CD4-positive, alpha-beta memory T cell (primary cell): ENCODE measurements around the gene TESK1. TPM values are rescaled to one million over a fixed set of nuclear protein-coding genes. Genes with fewer than 3 reads are reported as not detected.
"Not testable (repeated sequence)": the region's sequence is repeated elsewhere in the genome, so short reads cannot be mapped to it uniquely, and the experiment has no call there.

ENCODE experiments used
- CTCF ChIA-PET: fragments of 350-600 bp; sonication (Branson Sonifier 250); formaldehyde crosslinking; loops from one replicate; lab custom pipeline; 2021; ENCODE audit warnings: inconsistent platforms; ENCODE audit not compliant: partially characterized antibody; lab: Charles Lee
- POLR2A ChIA-PET: fragments of 350-600 bp; sonication (Branson Sonifier 250); formaldehyde crosslinking; loops from one replicate; lab custom pipeline; 2021; ENCODE audit not compliant: partially characterized antibody; lab: Charles Lee
- DNase-seq, 5 donors: peaks; one replicate each; pipeline versions ENCODE4 v3.0.0 to v3.0.0-alpha.2; 2020 to 2022; ENCODE audit warnings: mixed read lengths in 1 of 5
- H3K27ac ChIP-seq: one replicate; pipeline ENCODE4 v1.7.0; 2013; ENCODE audit warnings: low read depth, low read length
- H3K27me3 ChIP-seq: 2 replicates; pipeline ENCODE4 v1.7.0; 2013; ENCODE audit warnings: mild to moderate bottlenecking, low read length, moderate library complexity; ENCODE audit not compliant: insufficient read depth
- H3K36me3 ChIP-seq: 2 replicates; pipeline ENCODE4 v1.7.0; 2013; ENCODE audit warnings: mild to moderate bottlenecking, low read length, moderate library complexity; ENCODE audit not compliant: insufficient read depth
- H3K4me1 ChIP-seq: 2 replicates; pipeline ENCODE4 v1.7.0; 2013; ENCODE audit warnings: mild to moderate bottlenecking, low read length, moderate library complexity; ENCODE audit not compliant: insufficient read depth
- H3K4me3 ChIP-seq, 2 donors: one replicate each; pipeline ENCODE4 v1.7.0; 2013; ENCODE audit warnings: low read length in 2 of 2, mild to moderate bottlenecking in 1 of 2
- H3K9me3 ChIP-seq, 2 donors: one replicate each; pipeline ENCODE4 v1.7.0; 2013; ENCODE audit warnings: low read length in 2 of 2, control low read depth in 1 of 2; ENCODE audit not compliant: control insufficient read depth in 1 of 2
- H3K27ac Mint-ChIP-seq, 7 donors: one replicate each; pipeline ENCODE4 v1.8.0; 2020 to 2021; ENCODE audit warnings: mixed read lengths in 7 of 7, mild to moderate bottlenecking in 6 of 7, inconsistent platforms in 3 of 7, moderate library complexity in 3 of 7
- H3K27me3 Mint-ChIP-seq, 2 donors: one replicate each; pipeline ENCODE4 v1.8.0; 2020 to 2021; ENCODE audit warnings: mixed read lengths in 2 of 2
- H3K36me3 Mint-ChIP-seq, 2 donors: one replicate each; pipeline ENCODE4 v1.8.0; 2020 to 2021; ENCODE audit warnings: mixed read lengths in 2 of 2, inconsistent platforms in 1 of 2, mild to moderate bottlenecking in 1 of 2
- H3K4me1 Mint-ChIP-seq, 4 donors: one replicate each; pipeline ENCODE4 v1.8.0; 2020 to 2021; ENCODE audit warnings: mixed read lengths in 4 of 4, mild to moderate bottlenecking in 1 of 4
- H3K4me3 Mint-ChIP-seq, 8 donors: one replicate each; pipeline ENCODE4 v1.8.0; 2020 to 2021; ENCODE audit warnings: mixed read lengths in 8 of 8, mild to moderate bottlenecking in 7 of 8, moderate library complexity in 6 of 8, inconsistent platforms in 3 of 8
- H3K9me3 Mint-ChIP-seq, 8 donors: one replicate each; pipeline ENCODE4 v1.8.0; 2020 to 2021; ENCODE audit warnings: mixed read lengths in 8 of 8, mild to moderate bottlenecking in 5 of 8, inconsistent platforms in 3 of 8, moderate library complexity in 1 of 8
- intact Hi-C: fragments of 100-400 bp; cut with micrococcal nuclease; formaldehyde crosslinking; loops from one replicate; pipeline ENCODE4 v1.15.1; 2023
- polyA plus RNA-seq, 2 donors: library from polyadenylated mRNA; unstranded; fragments of 300-500 nt; fragmentation: Illumina TruSeq; gene quantifications; one replicate each; pipeline ENCODE4 v1.2.3, GENCODE V29; 2021
- total RNA-seq, 2 experiments: library from RNA; stranded (reverse); gene quantifications; one replicate each; pipeline ENCODE4 v1.2.3, GENCODE V29; 2021

TESK1 gene
- total and polyA plus RNA-seq, 4 experiments from 2014 or later = 3.3 to 53.5 (median 33.0) TPM

DNA sequence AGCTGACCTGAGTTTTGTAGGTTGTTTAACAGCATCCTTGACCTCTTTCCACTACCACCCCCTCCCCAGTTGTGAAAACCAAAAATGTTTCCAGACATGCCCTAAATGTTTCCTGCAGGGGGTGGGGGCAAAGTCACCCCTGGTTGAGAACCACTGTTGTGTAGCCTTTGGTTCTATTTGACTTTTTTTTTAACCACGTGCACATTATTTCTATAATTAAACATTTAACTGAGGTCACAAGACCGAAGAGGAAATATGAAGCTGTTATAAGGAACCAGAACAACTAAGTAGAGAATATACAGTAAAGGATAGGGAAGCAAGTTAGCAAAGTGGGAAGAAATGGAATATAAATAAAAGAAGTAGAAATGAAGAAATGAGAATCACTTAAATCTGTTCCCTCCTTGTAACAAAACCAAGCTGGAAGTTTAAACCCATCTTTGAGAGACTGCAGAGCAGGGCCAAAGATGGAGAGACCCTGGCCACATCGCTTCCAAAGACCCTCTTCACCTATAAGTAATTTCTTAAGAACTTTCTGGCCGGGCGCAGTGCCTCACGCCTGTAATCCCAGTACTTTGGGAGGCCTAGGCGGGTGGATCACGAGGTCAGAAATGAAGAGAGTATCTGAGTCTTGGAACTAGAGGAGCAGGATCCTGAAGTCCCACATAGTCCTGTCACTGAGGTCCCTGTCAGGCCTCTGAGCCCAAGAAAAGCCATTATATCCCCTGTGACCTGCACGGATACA lies 31.2 kb downstream of the TESK1 start:
- peak overlapping the region in 6 of 7 donors; percentile 6 to 71 (median 38) for H3K27ac Mint-ChIP-seq

GRCh38 chr9:35636877-35637246 lies 31.8 kb downstream of the TESK1 start:
- H3K36me3 Mint-ChIP-seq = peaks cover 5 to 15% of the 10 kb centered on the region in 2 donors
- H3K4me3 ChIP-seq, H3K27me3 Mint-ChIP-seq, intact Hi-C loops, H3K27ac ChIP-seq, H3K36me3 ChIP-seq, H3K9me3 Mint-ChIP-seq, H3K9me3 ChIP-seq, H3K27me3 ChIP-seq, DNase-seq: not testable (repeated sequence)
- H3K4me1 ChIP-seq = peaks cover 32% of the 10 kb centered on the region
- peak overlapping the region in 5 of 7 donors; percentile 11 to 93 (median 71) for H3K27ac Mint-ChIP-seq
- H3K4me1 Mint-ChIP-seq = peaks cover 22 to 61% (median 43%) of the 10 kb centered on the region in 4 donors
- POLR2A ChIA-PET = interaction anchor here (1.9 kb wide), 1 partner anchor 10 kb away, joined by 11 read pairs; no protein-coding TSS in a partner anchor
- CTCF ChIA-PET = interaction anchor here (1.0 to 1.9 kb wide), 2 partner anchors 9 to 26 kb away, joined by 3 to 7 read pairs; no protein-coding TSS in a partner anchor
- H3K4me3 Mint-ChIP-seq = peak overlapping the region in 2 of 8 donors; percentile 7 to 43

More for the DNA sequence above, 31.2 kb downstream of the TESK1 start:
- Histone ChIP-seq H3K36me3 (no peaks in the 10 kb centered on the region), H3K4me3 (no peak overlapping the region), H3K27ac (no peak overlapping the region), H3K9me3 (no peaks in the 10 kb centered on the region), H3K27me3 (no peaks in the 10 kb centered on the region), H3K4me1 (peaks cover 32% of the 10 kb centered on the region)
- Mint-ChIP-seq H3K4me1 (peaks cover 22 to 56% (median 41%) of the 10 kb centered on the region in 4 donors), H3K4me3 (peak overlapping the region in 3 of 8 donors; percentile 22 to 60 (median 43)), H3K27me3 (no peaks in the 10 kb centered on the region), H3K9me3 (no peaks in the 10 kb centered on the region), H3K36me3 (peaks cover 5 to 11% of the 10 kb centered on the region in 2 donors)
- POLR2A ChIA-PET = interaction anchor here (1.9 kb wide), 1 partner anchor 10 kb away, joined by 11 read pairs; no protein-coding TSS in a partner anchor
- intact Hi-C loops = no loop called here
- DNase-seq = peak in 1 of 5 donors; percentile 33
- CTCF ChIA-PET = interaction anchor here (1.0 to 1.9 kb wide), 2 partner anchors 10 to 25 kb away, joined by 3 to 7 read pairs; no protein-coding TSS in a partner anchor

- H3K27me3 Mint-ChIP-seq, intact Hi-C loops, H3K36me3 ChIP-seq, H3K27me3 ChIP-seq, H3K4me3 ChIP-seq, H3K4me3 Mint-ChIP-seq, H3K9me3 ChIP-seq, H3K9me3 Mint-ChIP-seq, POLR2A ChIA-PET: not testable (repeated sequence)
- CTCF ChIA-PET = interaction anchor here (1.3 to 3.5 kb wide), 2 partner anchors 9 to 21 kb away, joined by 7 to 11 read pairs; partner anchors contain the start of genes CCDC107 and RMRP
- Histone ChIP-seq H3K27ac (peak overlapping the region; percentile 4), H3K4me1 (peaks cover 32% of the 10 kb centered on the region)
- peak in 1 of 5 donors; percentile 21 for DNase-seq
- peaks cover 5 to 15% of the 10 kb centered on the region in 2 donors for H3K36me3 Mint-ChIP-seq
- peak overlapping the region in 6 of 7 donors; percentile 44 to 93 (median 82) for H3K27ac Mint-ChIP-seq
- H3K4me1 Mint-ChIP-seq = peaks cover 22 to 62% (median 43%) of the 10 kb centered on the region in 4 donors
Measured at GRCh38 chr9:35637427-35637955, 32.4 kb downstream of the TESK1 start.

- ChIA-PET CTCF (interaction anchor here (0.7 to 3.5 kb wide), 5 partner anchors 8 to 58 kb away, joined by 3 to 11 read pairs (median 5); partner anchors contain the start of genes CCDC107 and RMRP), POLR2A (interaction anchor here (0.7 to 2.5 kb wide), 3 partner anchors 12 to 94 kb away, joined by 3 to 6 read pairs (median 5); partner anchors contain the start of genes CREB3, SIT1 and TLN1)
- H3K9me3 Mint-ChIP-seq, H3K27me3 ChIP-seq, H3K36me3 ChIP-seq, H3K27ac ChIP-seq, intact Hi-C loops, H3K4me3 ChIP-seq, H3K9me3 ChIP-seq, H3K27me3 Mint-ChIP-seq: not testable (repeated sequence)
- Mint-ChIP-seq H3K27ac (peak overlapping the region in 6 of 7 donors; percentile 48 to 85 (median 64)), H3K4me3 (peak overlapping the region in 6 of 8 donors; percentile 46 to 76 (median 53)), H3K36me3 (peaks cover 5 to 15% of the 10 kb centered on the region in 2 donors), H3K4me1 (peaks cover 22 to 74% (median 47%) of the 10 kb centered on the region in 4 donors)
- peak; percentile 41 to 49 (median 46) for DNase-seq
- peaks cover 32% of the 10 kb centered on the region for H3K4me1 ChIP-seq
Measured at GRCh38 chr9:35638751-35639150, 33.7 kb downstream of the TESK1 start.

DNA sequence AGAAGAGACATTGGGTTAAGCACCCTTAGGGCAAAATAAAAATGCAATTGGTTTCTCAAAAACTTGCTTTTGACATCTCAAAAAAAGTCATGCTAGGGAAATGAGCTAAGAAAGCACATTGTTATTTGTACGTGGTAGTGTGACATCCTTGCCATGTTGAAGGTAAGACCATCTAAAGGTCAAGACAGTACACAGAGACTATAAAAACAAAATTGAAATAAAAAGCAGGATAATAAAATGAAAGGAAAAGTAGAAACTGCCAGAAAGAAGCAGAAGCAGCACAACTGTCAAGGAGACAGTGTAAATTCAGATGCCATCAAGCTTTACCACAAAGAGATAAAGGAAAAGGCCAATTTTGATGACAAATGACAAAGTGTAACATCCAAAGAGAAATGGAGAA lies 34.2 kb downstream of the TESK1 start:
- peaks cover 22 to 75% (median 47%) of the 10 kb centered on the region in 4 donors for H3K4me1 Mint-ChIP-seq
- ChIA-PET CTCF (interaction anchor here (0.7 to 3.5 kb wide), 4 partner anchors 19 to 58 kb away, joined by 3 to 11 read pairs (median 4); partner anchors contain the start of genes CCDC107 and RMRP), POLR2A (interaction anchor here (0.7 to 2.5 kb wide), 3 partner anchors 11 to 93 kb away, joined by 3 to 6 read pairs (median 5); partner anchors contain the start of genes CREB3, SIT1 and TLN1)
- H3K36me3 ChIP-seq, H3K27ac ChIP-seq, H3K27me3 ChIP-seq, intact Hi-C loops, H3K27me3 Mint-ChIP-seq, H3K4me3 ChIP-seq, H3K9me3 Mint-ChIP-seq, H3K9me3 ChIP-seq: not testable (repeated sequence)
- peak in 1 of 5 donors; percentile 24 for DNase-seq
- peaks cover 32% of the 10 kb centered on the region for H3K4me1 ChIP-seq
- H3K4me3 Mint-ChIP-seq = peak overlapping the region in 5 of 8 donors; percentile 28 to 72 (median 35)
- H3K36me3 Mint-ChIP-seq = peaks cover 5 to 15% of the 10 kb centered on the region in 2 donors
- H3K27ac Mint-ChIP-seq = peak overlapping the region in 6 of 7 donors; percentile 15 to 85 (median 72)

DNA sequence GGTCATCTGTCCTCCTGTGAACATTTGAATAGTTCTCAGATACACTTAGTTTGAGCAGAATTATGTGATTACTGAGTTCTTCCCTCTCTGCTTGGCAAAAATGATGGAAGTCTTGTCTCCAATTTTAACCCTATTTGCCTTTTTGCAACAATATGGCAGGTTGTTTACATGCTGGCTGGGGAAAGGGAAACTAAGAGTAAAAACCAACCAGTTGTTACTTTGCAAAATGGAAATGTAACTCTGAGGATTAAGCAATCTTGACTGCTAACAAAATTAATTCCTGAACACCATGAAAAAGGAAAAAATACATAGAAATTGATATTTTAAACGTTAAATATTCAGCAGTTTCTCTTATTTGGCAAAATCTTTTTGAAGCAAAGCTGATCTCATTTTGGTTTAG lies 34.6 kb downstream of the TESK1 start:
- Mint-ChIP-seq H3K9me3 (no peaks in the 10 kb centered on the region), H3K27me3 (no peaks in the 10 kb centered on the region), H3K36me3 (peaks cover 7 to 15% of the 10 kb centered on the region in 2 donors), H3K27ac (peak overlapping the region in 5 of 7 donors; percentile 53 to 85 (median 75)), H3K4me3 (peak overlapping the region in 4 of 8 donors; percentile 6 to 72 (median 30)), H3K4me1 (peaks cover 25 to 77% (median 48%) of the 10 kb centered on the region in 4 donors)
- CTCF ChIA-PET = interaction anchor here (1.0 to 3.5 kb wide), 6 partner anchors 19 to 56 kb away, joined by 3 to 11 read pairs (median 4); partner anchors contain the start of genes ARHGEF39, CCDC107 and RMRP
- Histone ChIP-seq H3K9me3 (no peaks in the 10 kb centered on the region), H3K27me3 (no peaks in the 10 kb centered on the region), H3K36me3 (no peaks in the 10 kb centered on the region), H3K4me3 (no peak overlapping the region), H3K4me1 (peaks cover 36% of the 10 kb centered on the region), H3K27ac (no peak overlapping the region)
- POLR2A ChIA-PET = interaction anchor here (0.7 to 2.5 kb wide), 3 partner anchors 11 to 93 kb away, joined by 3 to 6 read pairs (median 5); partner anchors contain the start of genes CREB3, SIT1 and TLN1
- DNase-seq = no peak
- intact Hi-C loops = no loop called here
